Astrocyte (in vitro differentiated cells and primary cell): Measurements from ENCODE around the gene GABRB1. TPM values are rescaled to one million over a fixed set of nuclear protein-coding genes. Genes with fewer than 3 reads are reported as not detected.
A peak's percentile ranks its signal among the peaks of the same experiment; 100 is the strongest.

ENCODE experiments used
- DNase-seq: peaks from one replicate; pipeline ENCODE4 v3.0.0-alpha.2; 2010; ENCODE audit warnings: low read depth
- FAIRE-seq: peaks from 2 replicates; lab custom pipeline; 2011; peaks lifted over from hg19 to GRCh38; lab: Jason Lieb, UNC
- H2AFZ ChIP-seq: 2 replicates; pipeline ENCODE4 v1.6.0; 2012; ENCODE audit warnings: low read depth, low read length, inconsistent platforms
- H3K27ac ChIP-seq: 2 replicates; pipeline ENCODE4 v1.5.1; 2011; ENCODE audit warnings: low read depth, low read length, inconsistent platforms
- H3K27me3 ChIP-seq: 2 replicates; pipeline ENCODE4 v1.6.0; 2011; ENCODE audit warnings: low read length, inconsistent platforms; ENCODE audit not compliant: insufficient read depth
- H3K36me3 ChIP-seq: 2 replicates; pipeline ENCODE4 v1.5.1; 2011; ENCODE audit warnings: low read length, inconsistent platforms; ENCODE audit not compliant: insufficient read depth
- H3K4me1 ChIP-seq: 2 replicates; pipeline ENCODE4 v1.5.1; 2011; ENCODE audit warnings: low read length, inconsistent platforms; ENCODE audit not compliant: insufficient read depth
- H3K4me2 ChIP-seq: 2 replicates; pipeline ENCODE4 v1.6.0; 2012; ENCODE audit warnings: low read length, inconsistent platforms
- H3K4me3 ChIP-seq: 2 replicates; pipeline ENCODE4 v1.5.1; 2011; ENCODE audit warnings: low read depth, mild to moderate bottlenecking, low read length, inconsistent platforms; ENCODE audit not compliant: insufficient read depth
- H3K79me2 ChIP-seq: 2 replicates; pipeline ENCODE4 v1.6.0; 2012; ENCODE audit warnings: mild to moderate bottlenecking, low read length, inconsistent platforms; ENCODE audit not compliant: insufficient read depth
- H3K9ac ChIP-seq: 2 replicates; pipeline ENCODE4 v1.6.0; 2012; ENCODE audit warnings: mild to moderate bottlenecking, low read length, inconsistent platforms
- H3K9me3 ChIP-seq: 2 replicates; pipeline ENCODE4 v1.5.1; 2012; ENCODE audit warnings: low read depth, mild to moderate bottlenecking, low read length, inconsistent platforms; ENCODE audit not compliant: insufficient read depth
- H4K20me1 ChIP-seq: 2 replicates; pipeline ENCODE4 v1.6.0; 2012; ENCODE audit warnings: low read length, inconsistent platforms; ENCODE audit not compliant: insufficient read depth
- H3K27ac Mint-ChIP-seq: one replicate; pipeline ENCODE4 v1.8.0; 2021; ENCODE audit warnings: mild to moderate bottlenecking, mixed read lengths; ENCODE audit not compliant: unreplicated experiment
- H3K27me3 Mint-ChIP-seq: one replicate; pipeline ENCODE4 v1.8.0; 2021; ENCODE audit warnings: low read depth, mixed read lengths; ENCODE audit not compliant: unreplicated experiment
- H3K36me3 Mint-ChIP-seq: one replicate; pipeline ENCODE4 v1.8.0; 2021; ENCODE audit warnings: low read depth, mixed read lengths; ENCODE audit not compliant: unreplicated experiment
- H3K4me1 Mint-ChIP-seq: one replicate; pipeline ENCODE4 v1.8.0; 2021; ENCODE audit warnings: low read depth, mixed read lengths; ENCODE audit not compliant: unreplicated experiment
- H3K4me3 Mint-ChIP-seq: one replicate; pipeline ENCODE4 v1.8.0; 2021; ENCODE audit warnings: mild to moderate bottlenecking, moderate library complexity, mixed read lengths; ENCODE audit not compliant: unreplicated experiment
- H3K9me3 Mint-ChIP-seq: one replicate; pipeline ENCODE4 v1.8.0; 2021; ENCODE audit warnings: mild to moderate bottlenecking, mixed read lengths; ENCODE audit not compliant: unreplicated experiment
- CTCF ChIP-seq: IDR thresholded peaks from 2 replicates; pipeline ENCODE4 v1.5.1; 2011; ENCODE audit warnings: low read depth, mild to moderate bottlenecking, inconsistent platforms, low read length, moderate library complexity; ENCODE audit not compliant: insufficient read depth
- EZH2 ChIP-seq: IDR thresholded peaks from 2 replicates; pipeline ENCODE4 v1.6.1; 2012; ENCODE audit warnings: mild to moderate bottlenecking, low read length, inconsistent platforms; ENCODE audit not compliant: insufficient read depth
- total RNA-seq: library from RNA; stranded (reverse); gene quantifications from 2 replicates; pipeline ENCODE4 v1.2.1, GENCODE V29; 2021

The GABRB1 gene
- total RNA-seq, 1 donor from 2014 or later = not detected

GRCh38 chr4:47203593-47203992 lies 172.2 kb downstream of the GABRB1 start:
- Histone ChIP-seq H3K9ac (no peak overlapping the region), H3K4me1 (no peaks in the 10 kb centered on the region), H3K36me3 (no peaks in the 10 kb centered on the region), H2AFZ (no peak overlapping the region), H3K4me3 (no peak overlapping the region), H4K20me1 (no peaks in the 10 kb centered on the region), H3K4me2 (no peak overlapping the region), H3K27me3 (no peaks in the 10 kb centered on the region), H3K79me2 (no peaks in the 10 kb centered on the region), H3K27ac (no peak overlapping the region), H3K9me3 (no peaks in the 10 kb centered on the region)
- Mint-ChIP-seq H3K4me1 (no peaks in the 10 kb centered on the region), H3K36me3 (no peaks in the 10 kb centered on the region), H3K9me3 (peaks cover 3% of the 10 kb centered on the region), H3K27me3 (no peaks in the 10 kb centered on the region), H3K4me3 (no peak overlapping the region), H3K27ac (no peak overlapping the region)
- TF ChIP-seq EZH2 = no peak
- TF ChIP-seq CTCF = no peak
- no peak for DNase-seq
- no peak for FAIRE-seq

- Histone ChIP-seq H2AFZ (no peak overlapping the region), H3K4me3 (no peak overlapping the region), H4K20me1 (no peaks in the 10 kb centered on the region), H3K27ac (no peak overlapping the region), H3K4me1 (peaks cover 18% of the 10 kb centered on the region), H3K79me2 (no peaks in the 10 kb centered on the region), H3K4me2 (no peak overlapping the region), H3K9me3 (no peaks in the 10 kb centered on the region), H3K36me3 (no peaks in the 10 kb centered on the region), H3K9ac (no peak overlapping the region), H3K27me3 (no peaks in the 10 kb centered on the region)
- TF ChIP-seq CTCF = no peak
- TF ChIP-seq EZH2 = no peak
- FAIRE-seq (no peak), DNase-seq (no peak)
- H3K9me3 Mint-ChIP-seq = peaks cover 3% of the 10 kb centered on the region
- no peak overlapping the region for H3K4me3 Mint-ChIP-seq
- no peaks in the 10 kb centered on the region for H3K27me3 Mint-ChIP-seq
- peaks cover 18% of the 10 kb centered on the region for H3K4me1 Mint-ChIP-seq
- no peaks in the 10 kb centered on the region for H3K36me3 Mint-ChIP-seq
- no peak overlapping the region for H3K27ac Mint-ChIP-seq
Observed at GRCh38 chr4:47207555-47207954, 176.2 kb downstream of the GABRB1 start.

GRCh38 chr4:47209833-47210232 lies 178.5 kb downstream of the GABRB1 start:
- Mint-ChIP-seq H3K27ac (peak overlapping the region; percentile 72), H3K9me3 (no peaks in the 10 kb centered on the region), H3K36me3 (no peaks in the 10 kb centered on the region), H3K4me1 (peaks cover 35% of the 10 kb centered on the region), H3K4me3 (no peak overlapping the region), H3K27me3 (no peaks in the 10 kb centered on the region)
- TF ChIP-seq CTCF (no peak), EZH2 (no peak)
- DNase-seq (peak; percentile 92), FAIRE-seq (peak; percentile 39)
- Histone ChIP-seq H3K27ac (peak overlapping the region; percentile 93), H3K4me3 (no peak overlapping the region), H3K4me1 (peaks cover 37% of the 10 kb centered on the region), H3K9me3 (no peaks in the 10 kb centered on the region), H4K20me1 (no peaks in the 10 kb centered on the region), H2AFZ (no peak overlapping the region), H3K9ac (peak overlapping the region; percentile 57), H3K4me2 (peak overlapping the region; percentile 50), H3K36me3 (no peaks in the 10 kb centered on the region), H3K27me3 (no peaks in the 10 kb centered on the region), H3K79me2 (no peaks in the 10 kb centered on the region)
